GM18499 (cell line): ENCODE data around the gene MID2.
A peak's percentile ranks its signal among the peaks of the same experiment; 100 is the strongest.
"Not testable (repeated sequence)": the region's sequence is repeated elsewhere in the genome, so short reads cannot be mapped to it uniquely, and the experiment has no call there.

Experiments
- ATAC-seq: cut with Tn5 transposase; IDR thresholded peaks from one replicate; pipeline ENCODE4 v1.9.1; 2021; ENCODE audit warnings: moderate number of reproducible peaks; ENCODE audit not compliant: insufficient read depth, unreplicated experiment

MID2 gene

GRCh38 chrX:107825698-107826237 is at the start of gene MID2:
Gene MID2 (plus strand): TSS chrX:107825866. CDS start chrX:107826427, 561 bp downstream.
- no peak for ATAC-seq

- ATAC-seq: peak; percentile 84
These were observed 48.8 kb upstream of the MID2 start for GRCh38 chrX:107776649-107777535.

GRCh38 chrX:107777536-107777832 is 48.2 kb upstream of the MID2 start, which contains the start of gene NCBP2L:
Gene NCBP2L (plus strand): TSS chrX:107777733. CDS start chrX:107794221, 16,488 bp downstream.
- no peak for ATAC-seq

GRCh38 chrX:107780525-107780924 is 45.1 kb upstream of the MID2 start:
- no peak for ATAC-seq

GRCh38 chrX:107787827-107788226 is 37.8 kb upstream of the MID2 start:
- ATAC-seq: no peak

GRCh38 chrX:107804427-107804826 is 21.2 kb upstream of the MID2 start:
- ATAC-seq: no peak

- no peak for ATAC-seq
These were observed 20.5 kb upstream of the MID2 start for GRCh38 chrX:107805179-107805578.

- not testable (repeated sequence) for ATAC-seq
These were observed 15.6 kb upstream of the MID2 start for GRCh38 chrX:107810053-107810452.

GRCh38 chrX:107818900-107819521 is 6.7 kb upstream of the MID2 start:
- no peak for ATAC-seq

- no peak for ATAC-seq
These were observed 2.6 kb upstream of the MID2 start for GRCh38 chrX:107823042-107823441.

- no peak for ATAC-seq
These were observed 2.2 kb upstream of the MID2 start for GRCh38 chrX:107823456-107823855.

- ATAC-seq: no peak
These were observed 768 bp downstream of the MID2 start for GRCh38 chrX:107826238-107827029.

- no peak for ATAC-seq
These were observed 1.6 kb downstream of the MID2 start for GRCh38 chrX:107827030-107827831.

GRCh38 chrX:107827852-107828251 is 2.2 kb downstream of the MID2 start:
- no peak for ATAC-seq

GRCh38 chrX:107829878-107830277 is 4.2 kb downstream of the MID2 start:
- no peak for ATAC-seq

GRCh38 chrX:107831071-107831730 is 5.5 kb downstream of the MID2 start:
- ATAC-seq: no peak

GRCh38 chrX:107834275-107835201 is 8.9 kb downstream of the MID2 start:
- ATAC-seq: no peak

- no peak for ATAC-seq
These were observed 11.3 kb downstream of the MID2 start for GRCh38 chrX:107836958-107837357.
